K562 (cell line): ENCODE data around the gene UROD. TPM values are rescaled to one million over a fixed set of nuclear protein-coding genes. Genes with fewer than 3 reads are reported as not detected.

ENCODE experiments used
- ATAC-seq: fragments of 200-7000 bp; cut with Tn5 transposase; 3 replicates; pipeline ENCODE4 v1.9.1; 2020; ENCODE audit warnings: moderate library complexity
- BruUV-seq: library from RNA; stranded (reverse); fragments of 400-500 nt; replicated peaks from 2 replicates; lab custom pipeline; 2021; lab: Mats Ljungman, UMichigan
- CTCF ChIA-PET: fragments of 300-600 bp; formaldehyde crosslinking; extraction: SDS; loops from one replicate; lab custom pipeline; 2021; ENCODE audit warnings: low intra/inter-chr PET ratio; lab: Yijun Ruan, JAX
- POLR2A ChIA-PET: fragments of 300-600, 350-650 bp; sonication (Branson Sonifier 250); formaldehyde crosslinking; extraction: SDS; loops from one replicate; lab custom pipeline; 2021; ENCODE audit warnings: antibody characterized with exemption, inconsistent platforms; lab: Yijun Ruan, JAX
- DNase-seq, 4 experiments: peaks; one replicate each; pipeline versions ENCODE4 v3.0.0 to v3.0.0-alpha.2; 2011 to 2018; ENCODE audit warnings: low spot score in 3 of 4, mixed read lengths in 3 of 4; ENCODE audit errors: extremely low read depth in 1 of 4
- FAIRE-seq: peaks from 2 replicates; lab custom pipeline; 2011; peaks lifted over from hg19 to GRCh38; lab: Jason Lieb, UNC
- H2AFZ ChIP-seq: 2 replicates; pipeline ENCODE4 v1.6.0; 2011; ENCODE audit warnings: low read depth, low read length, control low read depth, inconsistent platforms
- H3K27ac ChIP-seq: fragments of 200-600 bp; 3 replicates; pipeline ENCODE4 v1.8.0; 2011; ENCODE audit warnings: low read depth, mild to moderate bottlenecking, control low read depth, inconsistent platforms, low read length, moderate library complexity, mixed read lengths; ENCODE audit errors: extremely low read depth
- H3K27me3 ChIP-seq, 2 experiments: fragments of 300-600 bp in 1 of 2; 2 replicates in 1 of 2; 3 replicates in 1 of 2; pipeline versions ENCODE4 v1.6.0 to v1.8.0; 2011; ENCODE audit warnings: inconsistent platforms in 2 of 2, low read length in 2 of 2, mild to moderate bottlenecking in 1 of 2, mixed read lengths in 1 of 2, moderate library complexity in 1 of 2; ENCODE audit not compliant: control insufficient read depth in 2 of 2, insufficient read depth in 2 of 2
- H3K36me3 ChIP-seq: fragments of 300-600 bp; 3 replicates; pipeline ENCODE4 v1.8.0; 2011; ENCODE audit warnings: mild to moderate bottlenecking, low read length, inconsistent platforms; ENCODE audit not compliant: control insufficient read depth, insufficient read depth
- H3K4me1 ChIP-seq, 2 experiments: fragments of 200-600 bp in 1 of 2; replicated peaks in 1 of 2; 2 replicates in 1 of 2; 3 replicates in 1 of 2; pipeline versions ENCODE4 v1.5.1 to v1.8.0; 2011; ENCODE audit warnings: inconsistent platforms in 2 of 2, low read length in 2 of 2, mild to moderate bottlenecking in 1 of 2, mixed read lengths in 1 of 2, moderate library complexity in 1 of 2; ENCODE audit not compliant: control insufficient read depth in 2 of 2, insufficient read depth in 2 of 2
- H3K4me2 ChIP-seq: 2 replicates; pipeline ENCODE4 v1.6.1; 2011; ENCODE audit warnings: low read length, control low read depth, inconsistent platforms, mixed read lengths; ENCODE audit not compliant: insufficient read depth
- H3K4me3 ChIP-seq: fragments of 200-600 bp; sonication (generic), shearing (Covaris generic); 2 replicates; pipeline ENCODE4 v1.5.1; 2016; ENCODE audit warnings: control low read depth, inconsistent platforms
- H3K79me2 ChIP-seq: fragments of 200-600 bp; 3 replicates; pipeline ENCODE4 v1.8.0; 2011; ENCODE audit warnings: low read length, inconsistent platforms; ENCODE audit not compliant: control insufficient read depth, insufficient read depth
- H3K9ac ChIP-seq, 2 experiments: 2 replicates each; pipeline versions ENCODE4 v1.6.0 to v1.6.1; 2011; ENCODE audit warnings: low read depth in 2 of 2, low read length in 2 of 2, control low read depth in 1 of 2, inconsistent platforms in 1 of 2, mild to moderate bottlenecking in 1 of 2, mixed read lengths in 1 of 2; ENCODE audit not compliant: insufficient read depth in 1 of 2
- H3K9me1 ChIP-seq: one replicate; pipeline ENCODE4 v1.6.0; 2011; ENCODE audit warnings: inconsistent platforms, mild to moderate bottlenecking, low read length, moderate library complexity; ENCODE audit not compliant: control insufficient read depth, insufficient read depth
- H3K9me3 ChIP-seq: replicated peaks from 2 replicates; pipeline ENCODE4 v1.5.1; 2011; ENCODE audit warnings: low read depth, low read length, inconsistent platforms; ENCODE audit not compliant: control insufficient read depth, insufficient read depth
- H4K20me1 ChIP-seq: replicated peaks from 2 replicates; pipeline ENCODE4 v1.6.1; 2011; ENCODE audit warnings: low read length, inconsistent platforms, mixed read lengths; ENCODE audit not compliant: control insufficient read depth, insufficient read depth
- BMI1 ChIP-seq: fragments of 150-350 bp; IDR thresholded peaks from 2 replicates; pipeline ENCODE4 v1.6.1; 2014; ENCODE audit warnings: low read length
- HDAC3 ChIP-seq: fragments of 450-650 bp; IDR thresholded peaks from 2 replicates; pipeline ENCODE4 v1.6.1; 2018; ENCODE audit warnings: borderline replicate concordance, mild to moderate bottlenecking, moderate library complexity; ENCODE audit not compliant: partially characterized antibody
- IRF2 ChIP-seq: sonication (generic); formaldehyde crosslinking; IDR thresholded peaks from 2 replicates; pipeline ENCODE4 v1.8.1; 2022; ENCODE audit warnings: mild to moderate bottlenecking, missing genetic modification reagents
- JUND ChIP-seq, 2 experiments: IDR thresholded peaks; 2 replicates in 1 of 2; 3 replicates in 1 of 2; pipeline ENCODE4 v1.6.1; 2011; ENCODE audit warnings: borderline replicate concordance in 2 of 2, low read depth in 2 of 2, low read length in 2 of 2, improper control_type of control experiment in 1 of 2, missing biosample characterization in 1 of 2, missing genetic modification characterization in 1 of 2, missing genetic modification reagents in 1 of 2
- MTA2 ChIP-seq: fragments of 450-650 bp; IDR thresholded peaks from 2 replicates; pipeline ENCODE4 v1.6.1; 2016; ENCODE audit warnings: low read depth
- SIN3B ChIP-seq: fragments of 450-650 bp; IDR thresholded peaks from 2 replicates; pipeline ENCODE4 v1.6.1; 2017; ENCODE audit warnings: low read depth, mild to moderate bottlenecking, moderate library complexity
- SPI1 ChIP-seq: IDR thresholded peaks from 2 replicates; pipeline ENCODE4 v1.6.1; 2011; ENCODE audit warnings: low read depth, low read length, control low read depth, borderline replicate concordance
- SREBF1 ChIP-seq: fragments of 150-350 bp; IDR thresholded peaks from 2 replicates; pipeline ENCODE4 v1.6.1; 2014; ENCODE audit warnings: antibody characterized with exemption, low read depth, low read length, borderline replicate concordance
- SRSF1 ChIP-seq: fragments of 200-400 bp; formaldehyde crosslinking; IDR thresholded peaks from 2 replicates; pipeline ENCODE4 v1.6.1; 2017; ENCODE audit warnings: mild to moderate bottlenecking, low read depth, low read length, moderate library complexity
- TCF3 ChIP-seq: sonication (generic); formaldehyde crosslinking; IDR thresholded peaks from 2 replicates; pipeline ENCODE4 v1.4.0; 2020; ENCODE audit warnings: mild to moderate bottlenecking, missing genetic modification reagents
- ZNF583 ChIP-seq: fragments of 250-450 bp; sonication (Bioruptor Pico); IDR thresholded peaks from 2 replicates; pipeline ENCODE4 v1.4.0; 2020
- WGBS: fragments of 100-300 bp; shearing (Covaris generic); methylation state at CpG from one replicate; pipeline ENCODE4 v1.1.6; 2016; ENCODE audit warnings: low coverage, mixed read lengths; ENCODE audit not compliant: insufficient coverage; ENCODE audit errors: missing lambda C conversion rate; 5-methylcytosine and 5-hydroxymethylcytosine counted together
- in situ Hi-C: fragments of 300-500 bp; cut with MboI; formaldehyde crosslinking; loops from 4 replicates; pipeline ENCODE4 v1.15.0; 2018; ENCODE audit warnings: inconsistent platforms, mixed read lengths
- intact Hi-C: fragments of 100-400 bp; cut with micrococcal nuclease; formaldehyde crosslinking; loops from 2 replicates; pipeline ENCODE4 v1.14.2; 2022
- polyA plus RNA-seq, 8 experiments: library from polyadenylated mRNA; depleted of rRNA in 4 of 8; stranded (reverse) in 5 of 8; unstranded in 3 of 8; fragments of >200 nt; fragmentation: Nextera tagmentation in 2 of 8; fragmentation: Illumina TruSeq in 1 of 8; extraction: Ambion mirVana in 2 of 8; extraction: Trizol in 1 of 8; gene quantifications; 2 replicates each; pipeline versions ENCODE4 v1.2.1 to v1.2.3, GENCODE V29; 2011 to 2014; ENCODE audit warnings: inconsistent platforms in 1 of 8, missing spikeins in 1 of 8
- total RNA-seq, 7 experiments: library from RNA; depleted of rRNA in 6 of 7; stranded (reverse); fragments of >200 nt in 6 of 7; fragmentation: Illumina TruSeq in 2 of 7; extraction: Trizol in 2 of 7; gene quantifications; 2 replicates each; pipeline versions ENCODE4 v1.2.1 to v1.2.3, GENCODE V29; 2011 to 2021; ENCODE audit warnings: low replicate concordance in 1 of 7
- TF ChIP-seq, protein P1 (sequence below): fragments of 250-450 bp; sonication (Bioruptor Pico); IDR thresholded peaks from 2 replicates; pipeline ENCODE4 v1.8.0; 2021; ENCODE audit warnings: moderate library complexity, mild to moderate bottlenecking, inconsistent platforms

UROD gene
- total and polyA plus RNA-seq, 9 of the 15 experiments (the other 6 are each of a cell fraction or from before 2014, with no cell fraction given) = 533 to 2,933 (median 1,100) TPM

DNA sequence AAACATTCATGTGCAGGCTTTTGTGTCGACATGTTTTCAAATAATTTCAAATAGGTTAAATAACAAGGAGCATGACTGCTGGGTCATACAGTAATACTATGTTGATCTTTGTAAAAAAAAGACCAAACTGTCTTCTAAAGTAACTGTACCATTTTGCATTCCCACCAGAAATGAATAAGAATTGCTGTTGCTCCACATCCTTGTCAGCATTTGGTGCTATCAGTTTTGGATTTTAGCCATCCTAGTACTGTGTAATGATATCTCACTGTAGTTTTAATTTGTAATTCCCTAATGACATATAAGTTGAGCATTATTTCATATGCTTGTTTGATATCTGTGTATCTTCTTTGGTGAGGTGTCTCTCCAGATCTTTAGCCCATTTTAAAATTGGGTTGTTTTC is 11.6 kb downstream of the UROD start (continued):
- TF ChIP-seq, protein P1, sequence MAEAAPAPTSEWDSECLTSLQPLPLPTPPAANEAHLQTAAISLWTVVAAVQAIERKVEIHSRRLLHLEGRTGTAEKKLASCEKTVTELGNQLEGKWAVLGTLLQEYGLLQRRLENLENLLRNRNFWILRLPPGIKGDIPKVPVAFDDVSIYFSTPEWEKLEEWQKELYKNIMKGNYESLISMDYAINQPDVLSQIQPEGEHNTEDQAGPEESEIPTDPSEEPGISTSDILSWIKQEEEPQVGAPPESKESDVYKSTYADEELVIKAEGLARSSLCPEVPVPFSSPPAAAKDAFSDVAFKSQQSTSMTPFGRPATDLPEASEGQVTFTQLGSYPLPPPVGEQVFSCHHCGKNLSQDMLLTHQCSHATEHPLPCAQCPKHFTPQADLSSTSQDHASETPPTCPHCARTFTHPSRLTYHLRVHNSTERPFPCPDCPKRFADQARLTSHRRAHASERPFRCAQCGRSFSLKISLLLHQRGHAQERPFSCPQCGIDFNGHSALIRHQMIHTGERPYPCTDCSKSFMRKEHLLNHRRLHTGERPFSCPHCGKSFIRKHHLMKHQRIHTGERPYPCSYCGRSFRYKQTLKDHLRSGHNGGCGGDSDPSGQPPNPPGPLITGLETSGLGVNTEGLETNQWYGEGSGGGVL (CRISPR knock-in tag) = no peak
- TF ChIP-seq SPI1 = no peak

DNA sequence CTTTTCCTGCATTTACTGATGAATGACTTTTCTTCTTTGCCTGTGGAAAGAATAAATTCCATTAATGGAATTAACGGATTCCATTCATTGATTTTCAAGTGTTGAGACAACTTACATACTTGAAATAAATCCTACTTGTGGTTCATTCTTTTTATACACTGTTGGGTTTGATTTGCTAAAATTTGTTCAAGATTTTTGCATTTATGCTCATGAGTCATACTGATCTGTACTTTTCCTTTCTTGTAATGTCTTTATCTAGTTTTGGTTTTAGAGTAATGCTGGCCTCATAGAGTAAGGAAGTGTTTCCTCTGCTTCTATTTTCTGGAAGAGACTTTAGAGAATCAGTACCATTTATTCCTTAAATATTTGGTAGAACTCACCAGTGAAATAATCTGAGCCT is 14.4 kb downstream of the UROD start:
- no peak for FAIRE-seq
- intact Hi-C loops (no loop called here), in situ Hi-C loops (no loop called here)
- Histone ChIP-seq H3K36me3 (no peaks in the 10 kb centered on the region), H2AFZ (no peak overlapping the region), H3K27me3 (peaks cover 0 to 5% of the 10 kb centered on the region in 2 experiments; a peak in 1 of 5 replicates), H4K20me1 (no peaks in the 10 kb centered on the region), H3K9me1 (no peaks in the 10 kb centered on the region), H3K27ac (no peak overlapping the region), H3K9me3 (0 out of 2 replicates have a peak, but pooled peaks cover 1% of the 10 kb centered on the region), H3K4me2 (no peak overlapping the region), H3K4me3 (no peak overlapping the region), H3K9ac (no peak overlapping the region), H3K79me2 (no peaks in the 10 kb centered on the region), H3K4me1 (no peaks in the 10 kb centered on the region)
- ATAC-seq = no peak
- CTCF ChIA-PET = interaction anchor here (0.7 kb wide), 1 partner anchor 18 kb away, joined by 3 read pairs; no protein-coding TSS in a partner anchor
- no TSS peak for BruUV-seq
- no peak for DNase-seq
- TF ChIP-seq HDAC3 = no peak
- no peak for TF ChIP-seq IRF2
- no peak for TF ChIP-seq ZNF583 (CRISPR knock-in tag)
- TF ChIP-seq MTA2 = no peak
- TF ChIP-seq JUND (IDR thresholded peaks at IDR 0.05; ENCODE audit: borderline replicate concordance, low read depth, low read length) = no peak
- TF ChIP-seq JUND (tag; IDR thresholded peaks at IDR 0.05; ENCODE audit: borderline replicate concordance, low read depth, low read length) = no peak
- no peak for TF ChIP-seq TCF3
- TF ChIP-seq SIN3B = no peak
- TF ChIP-seq SRSF1 = no peak
- no peak for TF ChIP-seq SREBF1
- TF ChIP-seq BMI1 = no peak
- WGBS = 14% methylated on average over 1 of the region's 1 CpG
- POLR2A ChIA-PET = interaction anchor here (0.6 kb wide), 1 partner anchor 13 kb away, joined by 3 read pairs; no protein-coding TSS in a partner anchor
